H9 (cell line): Measurements from ENCODE around the gene OR8B8. TPM values are rescaled to one million over a fixed set of nuclear protein-coding genes. Genes with fewer than 3 reads are reported as not detected.

Experiments
- DNase-seq: peaks from one replicate; pipeline ENCODE4 v3.0.0-alpha.2; 2017
- H2AFZ ChIP-seq: one replicate; pipeline ENCODE4 v1.6.1; 2013; ENCODE audit warnings: mild to moderate bottlenecking, low read length, control low read depth, moderate library complexity
- H2AK5ac ChIP-seq: 2 replicates; pipeline ENCODE4 v1.6.1; 2013; ENCODE audit warnings: low read length, control low read depth, mixed read lengths; ENCODE audit not compliant: insufficient read length
- H2BK120ac ChIP-seq: one replicate; pipeline ENCODE4 v1.6.1; 2013; ENCODE audit warnings: low read depth, mild to moderate bottlenecking, low read length, control low read depth, inconsistent platforms; ENCODE audit not compliant: poor library complexity, severe bottlenecking
- H2BK12ac ChIP-seq: 2 replicates; pipeline ENCODE4 v1.6.1; 2013; ENCODE audit warnings: low read length, control low read depth, mixed read lengths, low read depth; ENCODE audit not compliant: insufficient read length
- H2BK15ac ChIP-seq: 2 replicates; pipeline ENCODE4 v1.6.1; 2013; ENCODE audit warnings: low read depth, low read length, control low read depth
- H2BK20ac ChIP-seq: one replicate; pipeline ENCODE4 v1.6.1; 2013; ENCODE audit warnings: low read depth, mild to moderate bottlenecking, low read length, control low read depth, inconsistent platforms; ENCODE audit not compliant: poor library complexity, severe bottlenecking
- H2BK5ac ChIP-seq: 2 replicates; pipeline ENCODE4 v1.6.1; 2013; ENCODE audit warnings: low read length, control low read depth, mixed read lengths; ENCODE audit not compliant: insufficient read length
- H3K14ac ChIP-seq: 2 replicates; pipeline ENCODE4 v1.6.1; 2013; ENCODE audit warnings: low read length, control low read depth; ENCODE audit not compliant: insufficient read depth
- H3K18ac ChIP-seq: 2 replicates; pipeline ENCODE4 v1.6.1; 2013; ENCODE audit warnings: low read depth, mild to moderate bottlenecking, mixed read lengths, low read length, control low read depth; ENCODE audit not compliant: insufficient read length
- H3K23ac ChIP-seq: 2 replicates; pipeline ENCODE4 v1.6.1; 2013; ENCODE audit warnings: low read length, control low read depth, mixed read lengths, low read depth; ENCODE audit not compliant: insufficient read length
- H3K23me2 ChIP-seq: 2 replicates; pipeline ENCODE4 v1.6.1; 2013; ENCODE audit warnings: low read depth, mild to moderate bottlenecking, mixed read lengths, low read length, control low read depth; ENCODE audit not compliant: insufficient read length, poor library complexity, severe bottlenecking
- H3K27ac ChIP-seq: 2 replicates; pipeline ENCODE4 v1.5.1; 2013; ENCODE audit warnings: low read length, control low read depth, mixed read lengths, low read depth; ENCODE audit not compliant: insufficient read length
- H3K27me3 ChIP-seq: 2 replicates; pipeline ENCODE4 v1.6.1; 2013; ENCODE audit warnings: low read length, control low read depth, inconsistent platforms; ENCODE audit not compliant: insufficient read depth
- H3K4ac ChIP-seq: 2 replicates; pipeline ENCODE4 v1.6.1; 2013; ENCODE audit warnings: low read depth, mild to moderate bottlenecking, control low read depth, inconsistent platforms, low read length, moderate library complexity
- H3K4me1 ChIP-seq: 2 replicates; pipeline ENCODE4 v1.6.1; 2013; ENCODE audit warnings: low read length, control low read depth, inconsistent platforms; ENCODE audit not compliant: insufficient read depth
- H3K4me2 ChIP-seq: 2 replicates; pipeline ENCODE4 v1.6.1; 2013; ENCODE audit warnings: low read length, control low read depth, mixed read lengths; ENCODE audit not compliant: insufficient read length, insufficient read depth
- H3K56ac ChIP-seq: 2 replicates; pipeline ENCODE4 v1.6.1; 2013; ENCODE audit warnings: low read depth, mild to moderate bottlenecking, mixed read lengths, low read length, control low read depth; ENCODE audit not compliant: insufficient read length
- H3K79me1 ChIP-seq: 2 replicates; pipeline ENCODE4 v1.6.1; 2013; ENCODE audit warnings: low read depth, mild to moderate bottlenecking, moderate library complexity, low read length, control low read depth, inconsistent platforms; ENCODE audit not compliant: insufficient read depth, poor library complexity, severe bottlenecking
- H3K79me2 ChIP-seq: 2 replicates; pipeline ENCODE4 v1.6.1; 2013; ENCODE audit warnings: low read length, control low read depth, inconsistent platforms; ENCODE audit not compliant: insufficient read depth
- H3K9ac ChIP-seq: 2 replicates; pipeline ENCODE4 v1.6.1; 2013; ENCODE audit warnings: low read length, control low read depth, mixed read lengths; ENCODE audit not compliant: insufficient read length; ENCODE audit errors: extremely low read depth
- H3K9me3 ChIP-seq: one replicate; pipeline ENCODE4 v1.6.1; 2013; ENCODE audit warnings: low read depth, low read length, inconsistent platforms; ENCODE audit not compliant: control insufficient read depth
- H3T11ph ChIP-seq: one replicate; pipeline ENCODE4 v1.6.1; 2013; ENCODE audit warnings: mild to moderate bottlenecking, low read length, control low read depth, inconsistent platforms
- H4K20me1 ChIP-seq: one replicate; pipeline ENCODE4 v1.6.1; 2013; ENCODE audit not compliant: control insufficient read depth, insufficient read length, insufficient read depth
- H4K5ac ChIP-seq: 2 replicates; pipeline ENCODE4 v1.6.1; 2013; ENCODE audit warnings: low read depth, mild to moderate bottlenecking, mixed read lengths, low read length, control low read depth; ENCODE audit not compliant: insufficient read length
- H4K8ac ChIP-seq: replicated peaks from 2 replicates; pipeline ENCODE4 v1.6.1; 2013; ENCODE audit warnings: low read length, control low read depth, mixed read lengths, low read depth; ENCODE audit not compliant: insufficient read length
- H4K91ac ChIP-seq: 2 replicates; pipeline ENCODE4 v1.6.1; 2013; ENCODE audit warnings: low read depth, mild to moderate bottlenecking, moderate library complexity, mixed read lengths, low read length, control low read depth; ENCODE audit not compliant: insufficient read length
- H3K27ac Mint-ChIP-seq, 3 experiments: 2 replicates in 2 of 3; 3 replicates in 1 of 3; pipeline ENCODE4 v1.8.0; 2020 to 2021; ENCODE audit warnings: mixed read lengths in 3 of 3, mild to moderate bottlenecking in 1 of 3, moderate library complexity in 1 of 3
- H3K27me3 Mint-ChIP-seq: 2 replicates; pipeline ENCODE4 v1.8.0; 2021; ENCODE audit warnings: low read depth, mild to moderate bottlenecking, moderate library complexity, mixed read lengths
- H3K36me3 Mint-ChIP-seq, 3 experiments: 2 replicates in 2 of 3; 3 replicates in 1 of 3; pipeline ENCODE4 v1.8.0; 2020 to 2021; ENCODE audit warnings: low read depth in 3 of 3, mixed read lengths in 3 of 3; ENCODE audit not compliant: insufficient read depth in 1 of 3
- H3K4me1 Mint-ChIP-seq, 2 experiments: 2 replicates each; pipeline ENCODE4 v1.8.0; 2020; ENCODE audit warnings: mixed read lengths in 2 of 2
- H3K4me3 Mint-ChIP-seq, 2 experiments: 2 replicates in 1 of 2; 3 replicates in 1 of 2; pipeline ENCODE4 v1.8.0; 2020 to 2021; ENCODE audit warnings: mild to moderate bottlenecking in 2 of 2, mixed read lengths in 2 of 2, moderate library complexity in 1 of 2
- H3K9me3 Mint-ChIP-seq, 2 experiments: 2 replicates in 1 of 2; 3 replicates in 1 of 2; pipeline ENCODE4 v1.8.0; 2020; ENCODE audit warnings: mild to moderate bottlenecking in 2 of 2, mixed read lengths in 2 of 2, moderate library complexity in 1 of 2
- WGBS: extraction: QIAGEN DNeasy Blood & Tissue Kit; methylation state at CpG from one replicate; pipeline ENCODE4 v1.1.7; 2013; ENCODE audit warnings: missing lambda C conversion rate, low lambda C conversion rate, mixed read lengths; ENCODE audit not compliant: insufficient read length; ENCODE audit errors: extremely low coverage; 5-methylcytosine and 5-hydroxymethylcytosine counted together
- total RNA-seq: library from RNA; stranded (reverse); gene quantifications from 2 replicates; pipeline ENCODE4 v1.2.1, GENCODE V29; 2021
- TF ChIP-seq, protein P1 (sequence below): fragments of 200-600 bp; sonication (generic); conservative IDR thresholded peaks from 3 replicates; pipeline ENCODE4 v1.8.0; 2021; ENCODE audit warnings: antibody characterized with exemption, mild to moderate bottlenecking

Gene OR8B8
- total RNA-seq, 1 experiment from 2014 or later = not detected

- Histone ChIP-seq H3K27me3 (no peaks in the 10 kb centered on the region), H2AFZ (no peak overlapping the region), H3K23me2 (no peaks in the 10 kb centered on the region), H2BK5ac (no peak overlapping the region), H3K14ac (no peak overlapping the region), H3K4ac (no peak overlapping the region), H4K8ac (no peak overlapping the region), H4K5ac (no peak overlapping the region), H3K9me3 (no peaks in the 10 kb centered on the region), H4K20me1 (no peaks in the 10 kb centered on the region), H3K23ac (no peak overlapping the region), H2BK120ac (no peak overlapping the region), H3K79me1 (no peaks in the 10 kb centered on the region), H3K79me2 (no peaks in the 10 kb centered on the region), H3K4me2 (no peak overlapping the region), H3K18ac (no peak overlapping the region), H2BK20ac (no peak overlapping the region), H2AK5ac (no peak overlapping the region), H4K91ac (no peak overlapping the region), H3K27ac (no peak overlapping the region), H3K56ac (no peak overlapping the region), H2BK12ac (no peak overlapping the region), H3K4me1 (no peaks in the 10 kb centered on the region), H2BK15ac (no peak overlapping the region), H3K9ac (no peak overlapping the region), H3T11ph (no peak overlapping the region)
- no peak for DNase-seq
- H3K4me1 Mint-ChIP-seq = no peaks in the 10 kb centered on the region
- peaks cover 3% of the 10 kb centered on the region for H3K27me3 Mint-ChIP-seq
- no peak overlapping the region for H3K4me3 Mint-ChIP-seq
- WGBS = no CpG with 5 or more reads among the region's 4 CpGs
- H3K27ac Mint-ChIP-seq = no peak overlapping the region
- H3K9me3 Mint-ChIP-seq = peaks cover 0 to 6% of the 10 kb centered on the region in 2 experiments; a peak in 3 of 5 replicates
- TF ChIP-seq, protein P1, sequence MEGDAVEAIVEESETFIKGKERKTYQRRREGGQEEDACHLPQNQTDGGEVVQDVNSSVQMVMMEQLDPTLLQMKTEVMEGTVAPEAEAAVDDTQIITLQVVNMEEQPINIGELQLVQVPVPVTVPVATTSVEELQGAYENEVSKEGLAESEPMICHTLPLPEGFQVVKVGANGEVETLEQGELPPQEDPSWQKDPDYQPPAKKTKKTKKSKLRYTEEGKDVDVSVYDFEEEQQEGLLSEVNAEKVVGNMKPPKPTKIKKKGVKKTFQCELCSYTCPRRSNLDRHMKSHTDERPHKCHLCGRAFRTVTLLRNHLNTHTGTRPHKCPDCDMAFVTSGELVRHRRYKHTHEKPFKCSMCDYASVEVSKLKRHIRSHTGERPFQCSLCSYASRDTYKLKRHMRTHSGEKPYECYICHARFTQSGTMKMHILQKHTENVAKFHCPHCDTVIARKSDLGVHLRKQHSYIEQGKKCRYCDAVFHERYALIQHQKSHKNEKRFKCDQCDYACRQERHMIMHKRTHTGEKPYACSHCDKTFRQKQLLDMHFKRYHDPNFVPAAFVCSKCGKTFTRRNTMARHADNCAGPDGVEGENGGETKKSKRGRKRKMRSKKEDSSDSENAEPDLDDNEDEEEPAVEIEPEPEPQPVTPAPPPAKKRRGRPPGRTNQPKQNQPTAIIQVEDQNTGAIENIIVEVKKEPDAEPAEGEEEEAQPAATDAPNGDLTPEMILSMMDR = no peak
- H3K36me3 Mint-ChIP-seq = no peaks in the 10 kb centered on the region
Measured at GRCh38 chr11:124493016-124493655, 47.6 kb upstream of the OR8B8 start.
